Gastrocnemius medialis (tissue), 4 donors: ENCODE data around the gene APOBEC3G.

ENCODE experiments used
- CTCF ChIP-seq, 5 experiments: fragments of 450-650 bp in 3 of 5; fragments of 200-600 bp in 2 of 5; sonication (generic) in 2 of 5; IDR thresholded peaks in 4 of 5; conservative IDR thresholded peaks in 1 of 5; 1 replicate in 4 of 5; 2 replicates in 1 of 5; pipeline ENCODE4 v1.5.1; 2016 to 2019; ENCODE audit warnings: antibody characterized with exemption in 5 of 5, mild to moderate bottlenecking in 3 of 5, moderate library complexity in 3 of 5
- POLR2A ChIP-seq, 2 donors: fragments of 450-650 bp; IDR thresholded peaks; one replicate each; pipeline ENCODE4 v1.6.1; 2017; ENCODE audit warnings: antibody characterized with exemption in 2 of 2, mild to moderate bottlenecking in 2 of 2, moderate library complexity in 2 of 2

DNA sequence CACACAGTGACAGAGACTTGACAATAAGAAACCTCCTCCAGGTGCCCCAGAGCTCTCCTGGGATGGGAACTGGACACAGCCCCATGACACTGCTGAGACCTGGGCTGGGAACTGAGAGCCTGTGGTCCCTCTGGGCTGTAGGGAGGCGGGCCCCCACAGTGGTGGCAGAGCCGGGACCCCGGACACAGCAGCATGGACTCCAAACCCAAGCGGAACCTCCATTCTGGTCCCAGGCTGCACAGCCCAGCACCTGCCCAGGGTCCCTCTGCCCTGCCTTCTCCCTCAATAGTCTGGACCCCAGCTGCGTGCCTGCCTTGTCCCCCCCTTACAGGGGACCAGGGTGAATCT is 11.6 kb downstream of the APOBEC3G start:
- no peak for TF ChIP-seq CTCF (IDR thresholded peaks at IDR 0.05 in 4 of 5, conservative IDR thresholded peaks at IDR 0.05 in 1 of 5)
- TF ChIP-seq POLR2A (IDR thresholded peaks at IDR 0.05) = no peak
